SHP77 (cell line): Measurements from ENCODE around the gene CACNA1E.

Experiments
- DNase-seq, 2 experiments: peaks; one replicate each; lab custom pipeline; 2025; lab: John Stamatoyannopoulos, UW

The CACNA1E gene

GRCh38 chr1:181484821-181485220 is 1.5 kb downstream of the CACNA1E start:
- no peak for DNase-seq

GRCh38 chr1:181485287-181486097 is 2.2 kb downstream of the CACNA1E start:
- DNase-seq = no peak

GRCh38 chr1:181486098-181486420 is 2.7 kb downstream of the CACNA1E start:
- DNase-seq = no peak

GRCh38 chr1:181488866-181489265 is 5.5 kb downstream of the CACNA1E start:
- no peak for DNase-seq

DNA sequence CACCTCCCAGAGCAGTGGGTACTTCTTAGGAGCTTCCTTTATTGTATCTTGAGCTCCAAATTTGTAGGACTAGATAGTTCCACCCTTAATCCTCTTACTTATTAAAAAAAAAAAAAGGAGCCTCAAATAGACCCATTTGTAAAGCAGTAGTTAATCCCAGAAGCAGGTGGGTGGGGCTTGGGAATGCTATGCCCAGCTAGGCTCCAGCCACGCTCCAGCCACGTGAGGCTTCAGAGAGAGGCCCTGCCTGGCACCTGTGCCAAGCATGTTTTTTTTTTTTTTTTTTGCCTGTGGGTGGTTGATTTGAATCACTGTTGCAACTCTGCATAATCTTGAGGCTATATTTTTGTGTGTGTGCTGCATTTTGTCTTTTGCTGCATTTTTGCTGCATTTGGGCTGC is 7.0 kb downstream of the CACNA1E start:
- no peak for DNase-seq

GRCh38 chr1:181490740-181491712 is 7.7 kb downstream of the CACNA1E start:
- no peak for DNase-seq

GRCh38 chr1:181493166-181493565 is 9.8 kb downstream of the CACNA1E start:
- DNase-seq = no peak

DNA sequence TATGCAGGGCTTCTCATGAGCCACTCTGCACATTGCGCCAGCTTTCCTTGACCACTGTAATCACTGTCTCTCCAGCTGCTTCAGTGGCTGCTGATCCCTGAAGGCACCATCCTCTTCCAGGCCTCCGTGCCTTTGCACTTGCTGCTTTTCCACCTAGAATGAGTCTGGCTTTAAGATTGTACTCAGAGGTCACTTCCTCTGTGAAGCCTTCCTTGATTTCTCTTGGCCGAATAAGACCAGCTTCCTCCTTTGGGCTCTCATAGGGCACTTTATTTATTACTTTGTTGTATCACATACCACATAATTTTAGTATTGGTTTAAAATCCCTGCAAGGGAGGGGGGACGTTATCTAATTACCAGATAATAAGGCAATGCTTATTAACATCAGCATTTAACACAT is 10.6 kb downstream of the CACNA1E start:
- DNase-seq = no peak

GRCh38 chr1:181496759-181497158 is 13.4 kb downstream of the CACNA1E start:
- DNase-seq = no peak

GRCh38 chr1:181497870-181498269 is 14.6 kb downstream of the CACNA1E start:
- DNase-seq = no peak

DNA sequence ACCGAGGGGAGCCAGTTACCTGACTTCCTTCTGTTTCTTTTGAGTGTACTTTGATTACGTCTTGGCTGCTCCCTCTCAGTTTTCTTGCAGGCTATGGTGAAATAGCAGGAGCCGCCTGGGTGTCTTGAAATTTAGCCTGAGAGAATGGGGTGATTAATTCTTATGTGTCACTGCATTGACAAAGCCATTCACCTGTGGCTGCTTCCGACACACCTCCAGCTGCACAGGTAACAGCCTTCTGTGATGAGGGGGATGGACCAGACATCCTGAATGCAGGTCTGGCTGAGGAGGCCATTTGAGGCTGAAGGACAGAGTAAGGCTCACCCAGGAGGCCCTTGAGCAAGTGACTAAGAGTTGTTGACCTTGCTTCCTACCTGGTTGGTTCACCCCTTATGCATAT is 16.5 kb downstream of the CACNA1E start:
- no peak for DNase-seq

- no peak for DNase-seq
Observed at GRCh38 chr1:181500636-181501035, 17.3 kb downstream of the CACNA1E start.

DNA sequence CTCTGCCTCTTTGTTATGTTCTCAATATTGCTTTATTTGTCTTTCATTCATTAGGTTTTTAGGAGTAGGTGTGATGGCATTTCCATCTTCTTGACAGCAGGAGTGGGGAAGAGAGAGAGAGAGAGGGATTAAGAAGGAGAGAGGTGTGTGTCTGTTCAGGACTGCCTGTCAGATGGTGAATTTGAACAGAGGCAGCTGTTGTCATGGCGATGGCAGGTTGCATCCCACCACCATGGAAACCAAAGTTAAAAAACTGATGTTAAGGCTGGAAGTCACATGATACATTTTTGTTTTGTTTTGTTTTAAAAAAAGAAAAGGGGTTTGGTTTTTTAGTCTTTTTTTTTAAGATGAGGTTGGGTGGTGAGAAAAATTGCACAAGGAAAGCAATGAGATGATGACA is 18.3 kb downstream of the CACNA1E start:
- no peak for DNase-seq

GRCh38 chr1:181503171-181503810 is 20.0 kb downstream of the CACNA1E start:
- no peak for DNase-seq

DNA sequence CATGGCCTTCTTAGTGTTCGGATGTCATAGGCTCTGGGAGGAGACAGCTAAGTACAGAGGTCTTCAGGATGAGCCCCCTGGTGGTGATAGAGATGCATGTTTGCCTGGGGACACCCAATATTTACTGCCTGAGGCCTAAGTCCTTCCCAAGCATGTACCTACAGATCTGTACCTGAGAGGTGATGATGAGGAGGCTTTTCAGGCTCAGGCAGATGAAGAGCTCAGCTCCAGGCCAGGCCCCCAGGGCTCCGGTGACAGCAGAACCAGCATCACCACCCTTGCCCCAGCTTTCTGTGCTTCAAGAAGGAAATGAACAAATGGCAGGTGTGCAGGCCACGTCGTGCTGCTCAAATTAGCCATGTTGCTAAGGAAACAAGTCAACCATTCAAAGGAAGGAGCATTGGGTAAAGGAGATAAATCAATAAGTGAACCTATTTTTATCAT is 21.1 kb downstream of the CACNA1E start:
- DNase-seq = peak; percentile 5 to 45

DNA sequence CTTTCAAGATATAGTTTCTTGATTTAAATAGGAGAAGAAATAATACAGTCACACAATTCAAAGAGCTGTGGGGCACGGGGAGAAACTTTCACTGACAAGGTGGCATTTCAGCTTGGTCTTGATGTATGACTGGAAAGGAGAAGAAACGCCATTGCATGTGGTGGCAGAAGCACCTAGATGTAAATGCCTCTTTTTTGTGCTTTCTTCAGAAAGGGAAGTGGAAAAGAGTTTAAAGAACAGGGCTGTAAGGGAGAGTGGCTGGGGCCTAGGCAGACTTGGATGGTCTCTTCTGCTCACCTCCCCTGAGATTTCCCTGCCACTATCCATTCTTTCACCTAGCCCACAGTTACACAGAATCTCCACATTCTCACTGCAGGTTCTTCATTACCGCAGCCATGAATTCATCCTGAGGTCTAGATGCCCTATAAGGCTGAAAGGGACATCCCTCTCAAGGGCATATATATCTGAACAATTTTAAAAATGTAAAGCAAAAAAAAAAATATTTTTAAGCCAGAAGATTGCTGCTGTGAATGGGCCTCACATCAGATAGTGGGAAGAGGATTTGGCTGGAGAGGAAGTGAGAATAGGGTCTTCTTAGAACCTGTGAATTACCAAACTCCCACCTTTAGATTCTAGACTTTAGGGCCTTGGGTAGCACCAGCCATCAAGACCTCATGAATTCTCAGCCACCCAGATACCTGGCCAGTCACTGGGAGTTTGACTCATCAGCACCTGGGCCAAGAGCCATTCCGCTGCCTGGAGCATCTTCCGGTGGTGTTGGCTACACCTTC is 23.4 kb downstream of the CACNA1E start:
- DNase-seq = no peak

DNA sequence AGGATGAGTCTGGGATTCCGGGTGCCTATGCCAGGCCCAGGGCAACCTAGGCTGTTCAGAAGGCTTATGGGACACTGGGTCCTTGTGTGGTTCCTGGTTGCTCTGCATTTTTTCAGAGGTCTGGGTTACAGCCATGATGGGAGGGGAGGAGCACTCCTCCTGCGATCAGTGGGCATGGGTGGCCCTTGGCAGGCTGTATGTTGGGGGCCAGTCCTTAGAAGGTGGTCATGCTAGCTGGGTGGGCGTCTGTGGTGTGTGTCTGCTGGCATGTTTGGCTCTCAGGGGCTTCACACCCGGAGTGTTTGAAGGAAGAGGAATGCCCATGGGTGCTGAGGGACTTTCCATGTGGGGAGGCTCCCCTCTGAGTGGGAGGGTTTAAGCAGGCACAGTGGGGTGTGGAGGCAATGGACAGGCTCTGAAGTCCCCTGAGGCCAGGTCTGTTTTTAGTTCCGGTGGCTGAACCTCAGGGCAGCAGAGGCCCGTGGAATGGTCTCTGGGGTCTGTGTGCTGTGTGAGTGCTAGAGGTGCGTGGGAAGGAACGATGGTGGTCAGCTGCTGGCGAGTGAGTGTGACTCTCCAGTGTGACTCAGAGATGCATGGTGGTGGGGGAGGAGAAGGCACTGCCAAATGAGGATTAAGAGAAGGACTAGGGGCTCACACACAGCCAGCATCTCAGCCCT is 25.3 kb downstream of the CACNA1E start:
- DNase-seq = no peak

DNA sequence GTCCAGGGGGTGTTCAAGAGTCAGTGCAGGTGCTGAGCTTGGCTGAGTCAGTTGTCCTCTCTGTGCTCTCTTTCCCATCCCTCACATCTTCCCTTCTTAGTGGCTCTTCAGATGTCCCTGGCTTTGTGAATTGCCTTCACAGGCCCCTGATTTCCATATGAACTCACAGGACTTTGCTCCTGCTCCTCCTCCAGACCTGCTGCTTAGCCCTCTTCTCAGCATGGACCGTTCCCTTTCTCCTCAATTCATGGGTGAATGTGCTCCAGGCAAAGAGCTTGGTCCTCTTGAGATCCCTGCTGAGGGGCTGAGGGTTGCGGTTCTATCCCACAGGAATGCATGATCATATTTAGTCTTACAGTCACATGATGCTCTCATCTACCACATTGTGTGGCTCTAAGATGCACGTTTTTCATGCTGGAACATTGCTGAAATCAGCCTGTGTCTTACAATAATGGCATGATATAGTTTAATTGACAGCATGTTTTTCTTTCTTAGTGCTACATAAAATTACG is 30.5 kb downstream of the CACNA1E start:
- DNase-seq = peak; percentile 11 to 60

GRCh38 chr1:181514298-181515290 is 31.3 kb downstream of the CACNA1E start:
- DNase-seq = peak; percentile 41 to 63

DNA sequence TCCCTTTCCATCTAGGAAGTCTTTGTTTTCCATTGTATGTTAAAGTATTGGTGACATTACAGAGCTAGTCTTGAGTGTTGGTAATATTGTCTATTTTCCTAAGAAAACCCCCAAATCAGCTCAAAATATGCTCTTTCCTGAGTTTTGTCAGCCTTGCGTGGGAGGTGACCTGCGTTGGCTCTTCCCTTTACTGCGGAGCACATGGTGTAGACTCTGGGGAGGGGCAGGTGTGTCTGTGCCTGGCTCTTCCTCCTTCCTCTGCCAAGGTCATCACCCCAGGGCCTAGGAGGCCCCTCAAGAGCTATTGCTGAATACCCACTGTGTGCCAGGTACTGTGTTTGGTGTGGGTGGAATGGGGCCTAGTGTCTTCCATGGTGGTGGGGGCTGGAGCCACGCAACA is 33.4 kb downstream of the CACNA1E start:
- DNase-seq = no peak
